Transverse colon (tissue), 4 donors: ENCODE data around the gene MARCO. TPM values are rescaled to one million over a fixed set of nuclear protein-coding genes. Genes with fewer than 3 reads are reported as not detected.

Source experiments
- DNase-seq: peaks from one replicate; pipeline ENCODE4 v3.0.0-alpha.2; 2019
- H3K27ac ChIP-seq, 4 donors: fragments of 200-600 bp; sonication (generic); 2 replicates each; pipeline ENCODE4 v1.5.1; 2016 to 2018; ENCODE audit warnings: inconsistent platforms in 4 of 4
- H3K27me3 ChIP-seq: fragments of 200-600 bp; sonication (generic); 2 replicates; pipeline ENCODE4 v1.5.1; 2017; ENCODE audit warnings: inconsistent platforms
- H3K36me3 ChIP-seq, 4 donors: fragments of 200-600 bp; sonication (generic); 2 replicates each; pipeline ENCODE4 v1.5.1; 2017 to 2019; ENCODE audit warnings: inconsistent platforms in 4 of 4
- H3K4me1 ChIP-seq, 4 donors: fragments of 200-600 bp; sonication (generic); 2 replicates each; pipeline ENCODE4 v1.5.1; 2017 to 2020; ENCODE audit warnings: inconsistent platforms in 4 of 4
- H3K4me3 ChIP-seq, 4 donors: fragments of 200-600 bp; sonication (generic); 1 replicate in 1 of 4; 2 replicates in 3 of 4; pipeline versions ENCODE4 v1.5.1 to v1.6.1; 2017 to 2019; ENCODE audit warnings: inconsistent platforms in 4 of 4
- H3K9me3 ChIP-seq, 2 donors: fragments of 200-600 bp; sonication (generic); 2 replicates each; pipeline ENCODE4 v1.5.1; 2017 to 2019; ENCODE audit warnings: inconsistent platforms in 2 of 2
- EP300 ChIP-seq: sonication (generic); formaldehyde crosslinking; IDR thresholded peaks from one replicate; pipeline ENCODE4 v1.6.1; 2017; ENCODE audit warnings: antibody characterized with exemption, low read depth
- POLR2A ChIP-seq: fragments of 450-650 bp; IDR thresholded peaks from one replicate; pipeline ENCODE4 v1.6.1; 2016; ENCODE audit warnings: antibody characterized with exemption, mild to moderate bottlenecking, moderate library complexity
- POLR2AphosphoS5 ChIP-seq, 3 donors: sonication (generic); formaldehyde crosslinking; IDR thresholded peaks; one replicate each; pipeline ENCODE4 v1.6.1; 2016; ENCODE audit warnings: antibody characterized with exemption in 3 of 3
- WGBS, 2 donors: methylation state at CpG; one replicate each; pipeline ENCODE4 v1.1.5; 2018; ENCODE audit warnings: low coverage in 1 of 2; 5-methylcytosine and 5-hydroxymethylcytosine counted together
- in situ Hi-C, 4 donors: fragments of 200-750 bp; cut with MboI; loops; one replicate each; pipeline versions ENCODE4 v1.15.0 to v1.15.1; 2017; ENCODE audit warnings: low sequenced_read_pairs in 3 of 4, low pct_ligation_motif_present in 1 of 4, low pct_unique_long_range_greater_than_20kb in 1 of 4
- intact Hi-C: fragments of 100-400 bp; cut with DNase I; formaldehyde crosslinking; loops from one replicate; pipeline ENCODE4 v1.15.1; 2023; ENCODE audit warnings: low total_unique reads
- total RNA-seq, 4 donors: library from RNA; depleted of rRNA; stranded (reverse); fragments of >200 nt; gene quantifications; one replicate each; pipeline ENCODE4 v1.1.0, GENCODE V29; 2016
- TF ChIP-seq, protein P1 (sequence below), 5 experiments: fragments of 200-600 bp in 3 of 5; fragments of 450-650 bp in 2 of 5; sonication (generic) in 3 of 5; IDR thresholded peaks; 1 replicate in 2 of 5; 2 replicates in 3 of 5; pipeline ENCODE4 v1.5.1; 2016 to 2017; ENCODE audit warnings: antibody characterized with exemption in 5 of 5, inconsistent platforms in 3 of 5, mild to moderate bottlenecking in 2 of 5, moderate library complexity in 1 of 5

The MARCO gene
- total RNA-seq, 4 donors from 2014 or later = 1.9 to 47.0 (median 4.4) TPM

DNA sequence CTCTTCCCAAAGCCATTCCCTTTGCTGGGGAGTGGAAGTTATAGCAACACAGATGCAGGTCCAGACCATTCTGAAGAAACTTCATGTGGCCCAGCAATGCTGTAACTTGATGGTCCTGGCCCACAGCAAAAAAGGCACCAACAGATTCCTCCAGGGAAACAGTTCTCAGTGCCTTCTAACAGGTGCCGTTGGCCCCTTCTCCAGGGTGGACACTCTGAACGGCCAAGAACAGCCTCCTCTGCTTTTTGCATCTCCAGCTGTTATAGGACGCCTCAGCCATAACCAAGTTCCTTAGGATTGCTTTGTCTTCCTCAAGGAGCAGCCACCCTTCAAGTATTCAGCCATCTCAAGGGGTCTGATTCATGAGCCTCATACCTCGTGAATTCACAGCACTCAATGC, 38.0 kb downstream of the MARCO start:
- no peaks in the 10 kb centered on the region for H3K27me3 ChIP-seq
- WGBS, 2 donors = 76% methylated on average over 4 of the region's 4 CpGs; no CpG with 5 or more reads in 1 of the 2 donors
- in situ Hi-C loops (no loop called here), intact Hi-C loops (no loop called here)
- no peaks in the 10 kb centered on the region for H3K4me1 ChIP-seq
- TF ChIP-seq POLR2A (no peak), EP300 (no peak), POLR2AphosphoS5 (IDR thresholded peaks at IDR 0.05) (no peak)
- TF ChIP-seq, protein P1, sequence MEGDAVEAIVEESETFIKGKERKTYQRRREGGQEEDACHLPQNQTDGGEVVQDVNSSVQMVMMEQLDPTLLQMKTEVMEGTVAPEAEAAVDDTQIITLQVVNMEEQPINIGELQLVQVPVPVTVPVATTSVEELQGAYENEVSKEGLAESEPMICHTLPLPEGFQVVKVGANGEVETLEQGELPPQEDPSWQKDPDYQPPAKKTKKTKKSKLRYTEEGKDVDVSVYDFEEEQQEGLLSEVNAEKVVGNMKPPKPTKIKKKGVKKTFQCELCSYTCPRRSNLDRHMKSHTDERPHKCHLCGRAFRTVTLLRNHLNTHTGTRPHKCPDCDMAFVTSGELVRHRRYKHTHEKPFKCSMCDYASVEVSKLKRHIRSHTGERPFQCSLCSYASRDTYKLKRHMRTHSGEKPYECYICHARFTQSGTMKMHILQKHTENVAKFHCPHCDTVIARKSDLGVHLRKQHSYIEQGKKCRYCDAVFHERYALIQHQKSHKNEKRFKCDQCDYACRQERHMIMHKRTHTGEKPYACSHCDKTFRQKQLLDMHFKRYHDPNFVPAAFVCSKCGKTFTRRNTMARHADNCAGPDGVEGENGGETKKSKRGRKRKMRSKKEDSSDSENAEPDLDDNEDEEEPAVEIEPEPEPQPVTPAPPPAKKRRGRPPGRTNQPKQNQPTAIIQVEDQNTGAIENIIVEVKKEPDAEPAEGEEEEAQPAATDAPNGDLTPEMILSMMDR (IDR thresholded peaks at IDR 0.05) = no peak
- no peaks in the 10 kb centered on the region for H3K36me3 ChIP-seq
- no peak overlapping the region for H3K4me3 ChIP-seq
- H3K27ac ChIP-seq = no peak overlapping the region
- H3K9me3 ChIP-seq = no peaks in the 10 kb centered on the region
- DNase-seq = no peak

DNA sequence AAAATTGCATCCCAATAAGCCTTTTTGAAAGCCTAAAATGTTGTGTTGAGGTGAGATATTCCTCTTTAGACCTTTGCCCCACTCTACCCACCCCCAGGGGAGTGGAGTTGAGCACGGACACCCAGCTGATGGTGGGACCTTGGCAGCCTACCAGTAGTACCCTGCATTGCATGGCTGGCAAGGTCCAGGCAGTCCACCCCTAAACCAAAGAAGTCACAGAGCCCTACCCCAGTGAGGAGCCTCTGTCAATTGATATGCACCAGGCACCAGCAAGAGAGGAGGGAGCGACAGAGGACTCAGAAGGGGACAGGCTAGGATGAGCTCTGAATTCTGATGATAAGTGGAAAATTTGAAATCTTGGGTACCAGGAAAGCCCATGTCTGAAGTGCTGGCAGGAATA, 38.6 kb downstream of the MARCO start:
- Histone ChIP-seq H3K36me3 (no peaks in the 10 kb centered on the region), H3K4me3 (no peak overlapping the region), H3K4me1 (no peaks in the 10 kb centered on the region), H3K27ac (no peak overlapping the region), H3K9me3 (no peaks in the 10 kb centered on the region), H3K27me3 (no peaks in the 10 kb centered on the region)
- DNase-seq = no peak
- intact Hi-C loops = no loop called here
- in situ Hi-C loops = no loop called here
- WGBS, 2 donors = 57% methylated on average over 2 of the region's 2 CpGs; no CpG with 5 or more reads in 1 of the 2 donors
- TF ChIP-seq POLR2A (no peak), POLR2AphosphoS5 (IDR thresholded peaks at IDR 0.05) (no peak), EP300 (no peak)
- TF ChIP-seq, protein P1 (IDR thresholded peaks at IDR 0.05) = no peak

DNA sequence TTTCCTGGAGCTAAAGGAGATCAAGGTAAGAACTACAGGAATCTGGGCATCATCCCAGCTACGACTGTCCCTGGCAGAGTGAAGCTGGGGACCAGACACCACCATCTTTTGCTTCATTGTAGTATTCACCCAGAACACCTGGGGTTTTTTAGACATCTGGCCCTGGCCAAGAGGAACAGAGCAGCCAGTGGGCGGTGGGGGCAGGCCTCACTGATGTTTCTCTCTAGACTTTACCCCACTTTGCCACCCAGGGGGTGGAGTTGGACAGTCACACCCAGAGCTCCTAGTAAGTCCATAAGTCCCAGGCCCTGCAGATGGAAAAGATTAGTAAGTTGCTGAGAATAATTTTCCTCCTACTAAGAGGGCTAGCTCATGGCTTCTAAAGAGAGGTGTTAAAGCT, 39.6 kb downstream of the MARCO start:
- Histone ChIP-seq H3K4me1 (no peaks in the 10 kb centered on the region), H3K27me3 (no peaks in the 10 kb centered on the region), H3K9me3 (no peaks in the 10 kb centered on the region), H3K27ac (no peak overlapping the region), H3K4me3 (no peak overlapping the region), H3K36me3 (no peaks in the 10 kb centered on the region)
- TF ChIP-seq POLR2A (no peak), EP300 (no peak), POLR2AphosphoS5 (IDR thresholded peaks at IDR 0.05) (no peak)
- TF ChIP-seq, protein P1 (IDR thresholded peaks at IDR 0.05) = no peak
- intact Hi-C loops (no loop called here), in situ Hi-C loops (no loop called here)
- no peak for DNase-seq
- 38% methylated on average over 2 of the region's 2 CpGs; no CpG with 5 or more reads in 1 of the 2 donors for WGBS, 2 donors

DNA sequence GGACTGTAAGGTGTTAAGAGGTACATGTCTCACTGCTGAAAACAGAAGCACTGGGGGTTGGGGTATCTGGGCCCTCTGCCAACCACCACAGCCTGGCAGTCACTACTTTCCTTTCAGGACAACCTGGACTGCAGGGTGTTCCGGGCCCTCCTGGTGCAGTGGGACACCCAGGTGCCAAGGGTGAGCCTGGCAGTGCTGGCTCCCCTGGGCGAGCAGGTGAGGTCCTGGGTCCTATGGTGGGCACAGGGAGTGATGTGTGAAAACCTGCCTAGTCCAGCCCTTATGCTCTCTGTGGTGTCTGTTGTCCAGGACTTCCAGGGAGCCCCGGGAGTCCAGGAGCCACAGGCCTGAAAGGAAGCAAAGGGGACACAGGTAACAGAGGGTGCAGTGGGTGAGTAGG, 40.0 kb downstream of the MARCO start:
- TF ChIP-seq, protein P1 (IDR thresholded peaks at IDR 0.05) = no peak
- TF ChIP-seq POLR2A (no peak), EP300 (no peak), POLR2AphosphoS5 (IDR thresholded peaks at IDR 0.05) (no peak)
- no peaks in the 10 kb centered on the region for H3K27me3 ChIP-seq
- no peaks in the 10 kb centered on the region for H3K9me3 ChIP-seq
- intact Hi-C loops = no loop called here
- H3K36me3 ChIP-seq = no peaks in the 10 kb centered on the region
- DNase-seq = no peak
- H3K4me3 ChIP-seq = no peak overlapping the region
- WGBS, 2 donors = 67% methylated on average over 3 of the region's 3 CpGs; no CpG with 5 or more reads in 1 of the 2 donors
- no peak overlapping the region for H3K27ac ChIP-seq
- no peaks in the 10 kb centered on the region for H3K4me1 ChIP-seq
- in situ Hi-C loops = no loop called here
